GM04503 (cell line): Measurements from ENCODE around the gene LMAN2L.

ENCODE experiments used
- DNase-seq: peaks from one replicate; pipeline ENCODE4 v3.0.0-alpha.2; 2012; ENCODE audit warnings: low read depth

The LMAN2L gene

DNA sequence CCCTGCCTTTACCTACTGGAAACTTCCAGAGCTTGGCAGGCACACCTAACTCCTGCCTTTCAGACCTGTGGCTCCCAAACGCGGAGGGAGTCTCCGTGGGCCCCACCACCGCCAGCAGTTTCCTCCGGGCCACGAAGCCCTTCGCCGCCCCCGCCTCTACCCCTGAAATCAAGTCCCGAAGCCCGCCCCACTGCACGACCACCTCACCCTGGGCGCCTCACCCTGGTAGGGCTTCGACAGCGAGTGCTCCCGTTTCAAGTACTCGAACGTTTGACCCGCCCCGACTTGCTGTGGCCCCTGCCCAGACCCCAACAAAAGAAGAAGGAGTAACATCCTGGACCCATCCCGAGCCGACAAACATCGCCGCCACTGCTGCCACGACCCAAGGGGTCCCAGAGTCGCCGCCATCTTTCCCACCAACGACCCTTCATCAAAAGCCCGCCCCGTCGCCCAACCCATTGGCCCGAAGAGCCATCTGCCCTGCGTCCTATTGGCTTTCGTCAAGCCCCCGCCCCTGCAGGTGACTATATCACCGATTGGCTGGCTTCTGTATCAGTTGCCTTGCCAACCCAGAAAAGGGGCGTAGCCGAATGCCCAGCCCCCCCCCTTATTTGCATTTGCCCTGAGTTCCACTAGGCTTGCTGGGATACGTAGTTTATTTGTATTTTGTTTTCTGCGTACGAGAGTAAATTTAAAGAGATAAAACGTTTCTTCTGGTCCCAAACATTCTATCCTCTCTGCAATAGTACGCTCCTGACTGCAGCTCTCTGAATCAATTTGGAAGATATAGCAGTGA is at the start of gene LMAN2L:
Gene LMAN2L (minus strand): TSS at position 432 of the 796 bp plus-strand sequence. CDS start 24 bp downstream, at position 408.
- peak; percentile 85 for DNase-seq

- no peak for DNase-seq
Measured at GRCh38 chr2:96789245-96789617, 49.4 kb upstream of the LMAN2L start.

DNA sequence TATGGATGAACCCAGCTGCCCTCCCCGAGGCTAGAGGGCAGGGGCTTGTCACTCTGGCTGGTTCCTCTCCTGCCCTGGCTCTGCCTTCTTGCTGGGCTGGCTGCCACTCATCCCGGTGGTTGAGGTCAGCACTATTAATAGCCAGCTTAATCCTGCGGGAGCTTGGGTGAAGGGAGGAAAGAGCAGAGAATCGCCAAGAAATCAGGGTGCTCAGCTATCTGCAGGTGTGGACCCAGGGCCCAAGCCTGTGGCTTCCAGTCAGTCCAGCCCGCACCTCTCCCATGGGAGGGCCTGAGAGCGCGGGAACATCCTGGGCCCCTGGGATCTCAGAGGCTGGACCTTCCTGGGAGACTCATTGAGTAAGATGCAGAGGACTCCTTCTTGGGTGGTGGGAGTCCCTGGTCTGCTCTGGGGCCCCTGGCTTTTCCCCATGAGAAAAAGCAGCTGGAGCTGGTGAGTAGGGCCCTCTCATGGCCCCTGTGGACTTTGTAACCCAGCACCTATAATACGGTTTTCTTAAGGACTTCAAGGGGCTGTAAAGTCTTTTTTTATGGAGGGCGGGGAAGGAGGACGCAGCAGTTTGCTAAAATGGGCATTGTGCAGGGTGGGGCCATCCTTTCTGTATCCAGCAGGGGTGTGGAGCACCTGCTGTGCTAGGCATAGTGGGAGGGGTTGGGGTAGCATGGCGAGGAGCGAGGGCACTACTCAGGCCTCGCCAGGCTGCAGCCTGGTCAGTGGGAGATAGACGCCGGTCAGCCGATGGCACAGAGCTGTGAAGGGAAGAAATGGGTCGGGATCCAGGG is 48.8 kb upstream of the LMAN2L start:
- DNase-seq = no peak

DNA sequence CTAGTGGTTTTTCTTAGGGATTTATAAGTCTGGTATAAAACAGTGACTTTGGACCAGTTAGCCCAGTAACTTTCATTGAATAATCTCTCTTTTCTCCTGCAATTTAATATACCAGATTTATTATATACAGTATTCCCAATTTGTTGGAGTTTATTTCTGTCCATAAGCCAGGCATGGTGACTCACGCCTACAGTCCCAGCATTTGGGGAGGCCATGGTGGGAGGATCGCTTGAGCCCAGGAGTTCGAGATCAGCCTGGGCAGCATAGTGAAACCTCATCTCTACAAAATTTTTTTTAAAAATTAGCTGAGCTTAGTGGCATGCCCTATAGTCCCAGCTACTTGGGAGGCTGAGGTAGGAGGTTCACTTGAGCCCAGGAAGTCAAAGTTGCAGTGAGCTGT is 47.5 kb upstream of the LMAN2L start:
- DNase-seq = no peak

- no peak for DNase-seq
Measured at GRCh38 chr2:96783388-96783787, 43.5 kb upstream of the LMAN2L start.

DNA sequence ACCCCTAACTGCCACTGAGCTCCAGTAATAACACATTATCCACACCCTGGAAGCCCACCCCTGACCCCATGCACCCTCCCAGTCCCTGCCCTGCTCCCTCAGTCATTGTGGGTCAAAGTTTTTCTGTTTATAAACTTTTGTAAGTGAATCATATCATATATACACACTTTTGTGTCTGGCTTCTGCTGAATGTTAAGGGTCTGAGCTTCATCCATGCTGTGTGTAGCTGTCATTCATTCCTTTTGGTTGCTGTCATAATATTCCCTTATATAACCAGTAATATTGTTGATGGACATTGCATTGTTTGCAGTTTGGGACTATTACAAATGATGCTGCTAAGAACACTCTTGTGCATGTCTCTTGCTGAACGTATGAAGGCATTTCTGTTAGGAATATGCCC is 35.3 kb upstream of the LMAN2L start:
- no peak for DNase-seq

DNA sequence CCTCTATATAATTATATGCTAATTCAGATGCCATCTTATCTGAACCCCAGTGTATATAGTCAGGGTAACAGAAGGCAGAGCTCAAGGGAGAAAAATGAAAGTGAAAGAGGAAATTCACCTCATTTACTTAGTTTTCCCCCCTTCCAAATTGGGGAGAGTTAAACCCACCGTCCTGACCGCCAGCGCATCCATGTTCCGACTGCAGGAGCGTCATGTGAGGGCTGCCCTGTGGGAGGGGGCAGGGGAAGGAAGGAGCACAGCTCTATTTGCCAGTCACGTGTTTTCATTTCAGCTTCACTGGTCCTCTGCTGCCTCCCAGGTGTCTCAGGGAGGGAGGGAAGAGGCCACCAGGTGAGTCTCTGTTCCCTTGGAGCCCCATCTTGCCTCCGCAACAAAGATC is 34.1 kb upstream of the LMAN2L start:
- no peak for DNase-seq

GRCh38 chr2:96772903-96773671 is 33.2 kb upstream of the LMAN2L start:
- DNase-seq = no peak

DNA sequence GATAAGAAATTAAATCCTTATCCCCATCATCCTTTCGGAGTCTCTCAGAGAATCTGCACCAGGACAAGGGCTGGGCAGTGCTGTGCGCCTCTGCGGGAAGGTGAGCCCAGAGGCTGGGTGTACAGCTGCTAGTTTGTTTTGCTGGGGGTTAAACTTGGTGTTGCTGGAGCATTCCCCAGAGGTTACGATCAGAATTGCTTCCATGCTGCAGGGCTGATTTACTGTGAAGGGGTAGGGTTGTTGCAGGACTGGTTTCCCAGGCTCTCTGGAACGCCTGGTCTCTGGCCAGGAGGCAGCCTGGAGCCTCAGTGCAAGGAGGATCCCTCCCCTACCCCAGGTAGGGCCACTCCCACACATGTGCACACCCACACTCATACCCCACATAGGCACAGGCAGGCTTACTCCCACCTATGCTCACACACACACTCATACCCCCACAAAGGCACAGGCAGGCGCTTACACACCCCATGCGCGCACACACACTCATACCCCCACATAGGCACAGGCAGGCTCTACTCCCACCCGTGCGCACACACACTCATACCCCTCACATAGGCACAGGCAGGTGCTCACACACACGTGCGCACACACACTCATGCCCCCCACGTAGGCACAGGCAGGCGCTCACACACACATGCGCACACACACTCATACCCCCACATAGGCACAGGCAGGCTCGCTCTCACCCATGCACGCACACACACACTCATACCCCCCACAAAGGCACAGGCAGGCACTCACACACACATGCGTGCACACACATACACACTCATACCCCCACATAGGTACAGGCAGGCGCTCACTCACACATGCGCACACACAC is 32.1 kb upstream of the LMAN2L start:
- DNase-seq = no peak

GRCh38 chr2:96770442-96771202 is 30.8 kb upstream of the LMAN2L start:
- DNase-seq = no peak

DNA sequence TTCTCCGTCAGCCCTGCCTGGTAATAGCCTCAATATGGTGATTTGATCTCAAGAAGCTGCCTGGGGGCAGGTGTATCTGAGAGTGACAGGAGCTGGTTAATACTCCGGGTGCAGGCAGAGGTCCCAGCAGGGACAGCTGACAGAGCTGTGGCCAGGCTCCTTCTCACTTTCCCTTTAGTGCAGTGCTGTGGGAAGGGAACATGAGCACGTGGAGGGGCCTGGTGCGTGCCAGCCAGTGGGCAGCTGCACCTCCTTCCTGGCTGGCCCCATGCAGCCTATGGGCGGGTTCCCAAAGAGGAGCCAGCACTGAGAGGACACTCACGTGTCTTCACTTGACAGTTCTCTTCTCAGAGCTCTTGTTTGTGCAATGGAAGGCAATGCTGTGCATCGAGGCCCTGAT is 29.9 kb upstream of the LMAN2L start:
- DNase-seq = no peak

DNA sequence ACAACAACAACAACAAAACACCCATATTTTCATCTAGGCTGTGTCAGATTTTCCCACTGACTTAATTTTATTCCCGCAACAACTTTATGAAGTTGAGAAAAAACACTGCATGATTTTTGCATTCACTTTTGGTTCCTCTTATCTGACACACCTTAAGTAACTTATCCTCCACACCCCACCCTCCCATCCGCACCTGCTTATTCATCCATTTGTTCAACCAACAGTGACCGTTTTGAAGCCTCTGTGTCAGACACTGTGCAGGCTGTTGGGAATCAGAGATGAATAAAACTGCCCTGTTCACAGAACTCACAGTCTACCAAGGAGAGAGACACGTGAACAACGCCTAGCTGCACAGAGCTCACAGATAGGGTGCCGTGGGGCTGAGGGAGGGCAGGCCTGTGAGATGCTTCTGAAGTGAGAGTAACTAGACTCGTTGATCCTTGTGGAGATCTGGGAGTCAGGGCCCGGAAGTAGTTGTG is 28.3 kb upstream of the LMAN2L start:
- DNase-seq = no peak

DNA sequence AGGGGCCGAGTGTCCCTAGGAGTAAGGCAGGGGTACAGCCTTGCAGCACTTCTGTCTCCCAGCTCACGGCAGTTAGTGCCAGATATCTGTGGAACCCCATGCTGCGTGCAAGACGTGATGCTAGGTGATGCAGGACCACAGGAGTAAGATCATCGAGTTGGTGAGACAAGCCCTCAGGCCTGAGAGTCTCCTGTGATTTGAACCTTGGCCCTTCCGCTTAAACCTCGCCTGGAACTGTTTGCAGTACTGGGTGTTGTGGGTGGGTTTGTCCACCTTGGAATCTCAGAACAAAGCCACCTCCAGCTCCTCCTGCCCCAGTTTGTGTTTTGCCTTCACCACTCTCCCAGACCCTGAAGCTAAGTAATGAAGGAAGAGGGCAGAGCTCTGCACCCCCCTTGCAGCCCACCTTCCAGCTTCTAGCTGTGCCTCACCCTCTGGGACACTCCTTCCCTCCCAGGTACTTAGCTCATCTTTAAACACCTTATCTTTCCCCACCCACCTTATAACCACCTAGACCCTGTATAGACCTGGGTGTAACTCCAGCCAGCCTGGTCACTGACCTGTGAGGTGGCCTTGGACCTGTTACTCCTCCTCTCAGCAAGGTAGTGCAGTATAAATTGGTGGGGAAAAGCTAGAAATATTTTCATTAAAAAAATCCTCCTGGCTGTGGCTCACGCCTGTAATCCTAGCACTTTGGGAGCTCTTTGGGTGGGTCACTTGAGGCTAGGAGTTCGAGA is 27.4 kb upstream of the LMAN2L start:
- no peak for DNase-seq

- no peak for DNase-seq
Measured at GRCh38 chr2:96764253-96764637, 24.4 kb upstream of the LMAN2L start.

- DNase-seq = no peak
Measured at GRCh38 chr2:96763511-96764252, 23.8 kb upstream of the LMAN2L start.

GRCh38 chr2:96762529-96763311 is 22.9 kb upstream of the LMAN2L start:
- DNase-seq = no peak

DNA sequence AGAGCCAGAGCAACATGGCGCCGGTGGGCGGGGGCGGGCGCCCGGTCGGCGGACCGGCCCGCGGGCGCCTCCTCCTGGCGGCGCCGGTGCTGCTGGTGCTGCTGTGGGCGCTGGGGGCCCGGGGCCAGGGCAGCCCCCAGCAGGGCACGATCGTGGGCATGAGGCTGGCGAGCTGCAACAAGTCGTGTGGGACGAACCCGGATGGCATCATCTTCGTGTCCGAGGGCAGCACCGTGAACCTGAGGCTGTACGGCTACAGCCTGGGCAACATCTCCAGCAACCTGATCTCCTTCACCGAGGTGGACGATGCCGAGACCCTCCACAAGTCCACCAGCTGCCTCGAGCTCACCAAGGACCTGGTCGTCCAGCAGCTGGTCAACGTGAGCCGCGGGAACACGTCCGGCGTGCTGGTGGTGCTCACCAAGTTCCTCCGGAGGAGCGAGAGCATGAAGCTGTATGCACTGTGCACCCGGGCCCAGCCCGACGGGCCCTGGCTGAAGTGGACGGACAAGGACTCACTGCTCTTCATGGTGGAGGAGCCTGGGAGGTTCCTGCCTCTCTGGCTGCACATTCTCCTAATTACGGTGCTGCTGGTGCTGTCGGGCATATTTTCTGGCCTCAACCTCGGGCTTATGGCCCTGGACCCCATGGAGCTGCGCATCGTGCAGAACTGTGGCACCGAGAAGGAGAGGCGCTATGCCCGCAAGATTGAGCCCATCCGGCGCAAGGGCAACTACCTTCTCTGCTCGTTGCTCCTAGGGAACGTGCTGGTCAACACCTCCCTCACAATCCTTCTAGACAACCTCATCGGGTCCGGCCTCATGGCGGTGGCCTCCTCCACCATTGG is 21.3 kb upstream of the LMAN2L start:
- DNase-seq = no peak
